Nasal cavity respiratory epithelium epithelial cell of viscerocranial mucosa (primary cell): ENCODE data around the gene PTGR1. TPM values are rescaled to one million over a fixed set of nuclear protein-coding genes. Genes with fewer than 3 reads are reported as not detected.

ENCODE experiments used
- total RNA-seq: library from RNA; depleted of rRNA; stranded (reverse); fragments of >200 nt; gene quantifications from 2 replicates; pipeline ENCODE4 v1.2.3, GENCODE V29; 2014

Gene PTGR1
- total RNA-seq = 49.9 and 57.2 TPM in 2 replicates

GRCh38 chr9:111599092-111599954 lies at the start of gene PTGR1:
Gene PTGR1 (minus strand): TSS chr9:111599647. CDS start chr9:111597422, 2,225 bp downstream.

GRCh38 chr9:111631214-111631971 lies 31.9 kb upstream of the PTGR1 start, which contains the start of gene DNAJC25:
Gene DNAJC25 (plus strand): TSS chr9:111631334. CDS start chr9:111631408, 74 bp downstream.

GRCh38 chr9:111525056-111525977 lies 74.1 kb downstream of the PTGR1 start, which contains the start of gene ZNF483:
Gene ZNF483 (plus strand): TSS chr9:111525179. CDS start chr9:111527396, 2,217 bp downstream.

Other genes with a start within 250 kb of the PTGR1 start
- gene ECPAS, start 115.3 kb downstream of the PTGR1 start, total RNA-seq = 140 and 189 TPM in 2 replicates
- 0.78 and 1.4 TPM in 2 replicates for gene ZNF483, start 74.5 kb downstream of the PTGR1 start, total RNA-seq
- gene DNAJC25, start 31.7 kb upstream of the PTGR1 start, total RNA-seq = 7.2 and 9.5 TPM in 2 replicates
- gene GNG10, start 62.0 kb upstream of the PTGR1 start, total RNA-seq = 30.0 and 33.5 TPM in 2 replicates
- under 0.01 and 0.07 TPM in 2 replicates for gene SHOC1, start 195.3 kb upstream of the PTGR1 start, total RNA-seq